Dedifferentiated amniotic fluid mesenchymal stem cell (primary cell): ENCODE measurements around the gene TCF7L2.

Source experiments
- DNase-seq: peaks from one replicate; pipeline ENCODE4 v3.0.0-alpha.2; 2016; ENCODE audit errors: extremely low spot score

The TCF7L2 gene

GRCh38 chr10:112966194-112966855 lies 16.3 kb downstream of the TCF7L2 start:
- no peak for DNase-seq

- no peak for DNase-seq
These were observed 17.2 kb downstream of the TCF7L2 start for GRCh38 chr10:112967200-112967599.

GRCh38 chr10:112969131-112969530 lies 19.1 kb downstream of the TCF7L2 start:
- no peak for DNase-seq

- no peak for DNase-seq
These were observed 19.5 kb downstream of the TCF7L2 start for GRCh38 chr10:112969542-112969941.

- no peak for DNase-seq
These were observed 20.0 kb downstream of the TCF7L2 start for GRCh38 chr10:112970021-112970420.

GRCh38 chr10:112972606-112973005 lies 22.6 kb downstream of the TCF7L2 start:
- DNase-seq, result no peak

GRCh38 chr10:112973046-112973445 lies 23.0 kb downstream of the TCF7L2 start:
- DNase-seq, result no peak

- DNase-seq, result no peak
These were observed 23.8 kb downstream of the TCF7L2 start for GRCh38 chr10:112973805-112974204.

GRCh38 chr10:112977426-112977898 lies 27.4 kb downstream of the TCF7L2 start:
- DNase-seq, result no peak

GRCh38 chr10:112979927-112980326 lies 29.9 kb downstream of the TCF7L2 start:
- no peak for DNase-seq

GRCh38 chr10:112980937-112981336 lies 30.9 kb downstream of the TCF7L2 start:
- no peak for DNase-seq

- DNase-seq, result no peak
These were observed 31.5 kb downstream of the TCF7L2 start for GRCh38 chr10:112981553-112981952.

- DNase-seq, result no peak
These were observed 33.5 kb downstream of the TCF7L2 start for GRCh38 chr10:112983444-112984056.

GRCh38 chr10:112984756-112985155 lies 34.7 kb downstream of the TCF7L2 start:
- no peak for DNase-seq

- DNase-seq, result peak; percentile 34
These were observed 35.9 kb downstream of the TCF7L2 start for GRCh38 chr10:112985690-112986543.

- no peak for DNase-seq
These were observed 36.6 kb downstream of the TCF7L2 start for GRCh38 chr10:112986544-112987190.

- no peak for DNase-seq
These were observed 38.9 kb downstream of the TCF7L2 start for GRCh38 chr10:112988839-112989406.

- DNase-seq, result no peak
These were observed 39.8 kb downstream of the TCF7L2 start for GRCh38 chr10:112989826-112990225.

- no peak for DNase-seq
These were observed 40.2 kb downstream of the TCF7L2 start for GRCh38 chr10:112990271-112990670.

GRCh38 chr10:112991888-112992491 lies 41.9 kb downstream of the TCF7L2 start:
- DNase-seq, result no peak

- no peak for DNase-seq
These were observed 46.4 kb downstream of the TCF7L2 start for GRCh38 chr10:112996462-112996861.
